ENCODE results near the gene COA3. TPM values are rescaled to one million over a fixed set of nuclear protein-coding genes. Genes with fewer than 3 reads are reported as not detected.

Gene COA3
- polyA plus RNA-seq, 2 of the 4 experiments (the other 2 are of a cell fraction): 126 to 131 TPM

DNA sequence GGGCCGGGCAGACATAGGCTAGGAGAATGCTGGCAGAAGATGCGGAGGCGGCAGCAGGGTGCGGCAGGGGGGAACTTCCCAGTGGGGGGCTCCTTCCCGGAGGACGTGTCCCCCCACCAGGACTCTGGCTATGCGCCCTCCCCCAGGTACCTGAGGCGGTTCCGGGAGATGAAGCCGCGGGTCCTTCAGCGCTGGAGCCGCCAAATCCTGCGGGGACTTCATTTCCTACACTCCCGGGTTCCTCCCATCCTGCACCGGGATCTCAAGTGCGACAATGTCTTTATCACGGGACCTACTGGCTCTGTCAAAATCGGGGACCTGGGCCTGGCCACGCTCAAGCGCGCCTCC is 14.7 kb downstream of the COA3 start (continued):
- TF ChIP-seq, protein P1, sequence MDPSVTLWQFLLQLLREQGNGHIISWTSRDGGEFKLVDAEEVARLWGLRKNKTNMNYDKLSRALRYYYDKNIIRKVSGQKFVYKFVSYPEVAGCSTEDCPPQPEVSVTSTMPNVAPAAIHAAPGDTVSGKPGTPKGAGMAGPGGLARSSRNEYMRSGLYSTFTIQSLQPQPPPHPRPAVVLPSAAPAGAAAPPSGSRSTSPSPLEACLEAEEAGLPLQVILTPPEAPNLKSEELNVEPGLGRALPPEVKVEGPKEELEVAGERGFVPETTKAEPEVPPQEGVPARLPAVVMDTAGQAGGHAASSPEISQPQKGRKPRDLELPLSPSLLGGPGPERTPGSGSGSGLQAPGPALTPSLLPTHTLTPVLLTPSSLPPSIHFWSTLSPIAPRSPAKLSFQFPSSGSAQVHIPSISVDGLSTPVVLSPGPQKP (IDR thresholded peaks at IDR 0.05; ENCODE audit: low read depth, low read length): no peak
- TF ChIP-seq FOXS1 (CRISPR knock-in tag; IDR thresholded peaks at IDR 0.05) (no peak), CBX2 (IDR thresholded peaks at IDR 0.05; ENCODE audit: borderline replicate concordance, low read depth) (no peak)
- TF ChIP-seq, protein P2, sequence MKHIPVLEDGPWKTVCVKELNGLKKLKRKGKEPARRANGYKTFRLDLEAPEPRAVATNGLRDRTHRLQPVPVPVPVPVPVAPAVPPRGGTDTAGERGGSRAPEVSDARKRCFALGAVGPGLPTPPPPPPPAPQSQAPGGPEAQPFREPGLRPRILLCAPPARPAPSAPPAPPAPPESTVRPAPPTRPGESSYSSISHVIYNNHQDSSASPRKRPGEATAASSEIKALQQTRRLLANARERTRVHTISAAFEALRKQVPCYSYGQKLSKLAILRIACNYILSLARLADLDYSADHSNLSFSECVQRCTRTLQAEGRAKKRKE (CRISPR knock-in tag; IDR thresholded peaks at IDR 0.05; ENCODE audit: low read depth): no peak
- TF ChIP-seq, protein P3, sequence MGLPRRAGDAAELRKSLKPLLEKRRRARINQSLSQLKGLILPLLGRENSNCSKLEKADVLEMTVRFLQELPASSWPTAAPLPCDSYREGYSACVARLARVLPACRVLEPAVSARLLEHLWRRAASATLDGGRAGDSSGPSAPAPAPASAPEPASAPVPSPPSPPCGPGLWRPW (IDR thresholded peaks at IDR 0.05): no peak

DNA sequence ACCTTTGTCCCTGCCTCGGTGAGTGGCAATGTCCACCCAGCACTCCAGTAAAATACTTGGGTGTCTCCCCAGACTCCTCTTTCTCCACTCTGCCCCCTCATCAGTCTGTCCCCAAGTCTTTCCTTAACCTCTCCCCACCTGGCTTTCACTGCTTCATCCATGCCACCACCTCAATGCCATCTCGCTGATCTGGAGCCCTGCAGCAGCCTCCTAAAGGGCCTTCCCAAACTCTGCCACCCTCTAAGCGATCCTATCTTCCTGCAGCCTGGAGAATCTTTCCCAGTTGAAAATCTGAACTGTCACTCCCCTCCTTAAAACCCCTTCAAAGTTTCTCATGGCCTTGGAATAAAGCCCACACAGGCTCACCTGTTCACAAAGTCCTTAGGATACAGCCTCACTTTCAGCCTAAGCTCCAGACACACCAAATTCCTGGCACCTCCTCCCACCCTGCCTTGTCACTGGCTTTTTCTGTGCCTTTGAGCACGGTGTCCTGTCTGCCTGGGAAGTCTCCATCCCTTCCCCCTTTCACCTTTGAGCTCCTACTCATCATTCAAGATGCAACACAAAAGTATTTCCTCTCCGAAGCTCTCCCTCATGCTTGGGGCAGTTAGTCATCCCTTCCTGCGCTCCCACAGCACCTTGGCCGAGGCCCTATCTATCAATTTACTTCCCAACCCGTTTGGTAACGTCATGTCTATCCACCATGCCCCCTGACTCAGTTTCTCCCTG is 15.3 kb downstream of the COA3 start:
- DNase-seq (ENCODE audit: low read depth in 1 of 2, low spot score in 1 of 2) (peak; percentile 45 to 67), FAIRE-seq (peak; percentile 63), ATAC-seq (peak; percentile 41 to 61; a peak in 5 of 6 replicates)
- TF ChIP-seq FOSL2 (IDR thresholded peaks at IDR 0.05): no peak
- peak; percentile 49; the same call in 1 of the 2 replicates for TF ChIP-seq FOSL2 (CRISPR knock-in tag; IDR thresholded peaks at IDR 0.05)
- TF ChIP-seq, protein P4, sequence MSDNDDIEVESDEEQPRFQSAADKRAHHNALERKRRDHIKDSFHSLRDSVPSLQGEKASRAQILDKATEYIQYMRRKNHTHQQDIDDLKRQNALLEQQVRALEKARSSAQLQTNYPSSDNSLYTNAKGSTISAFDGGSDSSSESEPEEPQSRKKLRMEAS (IDR thresholded peaks at IDR 0.05): peak; percentile 35; the same call in 1 of the 2 replicates
- TF ChIP-seq FOXS1 (CRISPR knock-in tag; IDR thresholded peaks at IDR 0.05): no peak
- peak overlapping the region; percentile 65 for H3K4me2 ChIP-seq
- H3K27ac ChIP-seq: peak overlapping the region; percentile 63 to 75
- 28% methylated on average over 9 of the region's 9 CpGs for WGBS (ENCODE audit: missing lambda C conversion rate)
- ChIA-PET POLR2A (interaction anchor here (1.3 to 1.4 kb wide), 3 partner anchors 10 to 41 kb away, joined by 4 to 12 read pairs (median 6); partner anchors contain the start of genes BECN1 and VPS25), CTCF (interaction anchor here (0.9 to 2.0 kb wide), 4 partner anchors 9 to 37 kb away, joined by 3 to 8 read pairs (median 4); partner anchors contain the start of gene VPS25)
- H3K4me1 ChIP-seq: peaks cover 30% of the 10 kb centered on the region
- no peak overlapping the region for H3K4me3 ChIP-seq
- H3K9me3 ChIP-seq: no peaks in the 10 kb centered on the region

DNA sequence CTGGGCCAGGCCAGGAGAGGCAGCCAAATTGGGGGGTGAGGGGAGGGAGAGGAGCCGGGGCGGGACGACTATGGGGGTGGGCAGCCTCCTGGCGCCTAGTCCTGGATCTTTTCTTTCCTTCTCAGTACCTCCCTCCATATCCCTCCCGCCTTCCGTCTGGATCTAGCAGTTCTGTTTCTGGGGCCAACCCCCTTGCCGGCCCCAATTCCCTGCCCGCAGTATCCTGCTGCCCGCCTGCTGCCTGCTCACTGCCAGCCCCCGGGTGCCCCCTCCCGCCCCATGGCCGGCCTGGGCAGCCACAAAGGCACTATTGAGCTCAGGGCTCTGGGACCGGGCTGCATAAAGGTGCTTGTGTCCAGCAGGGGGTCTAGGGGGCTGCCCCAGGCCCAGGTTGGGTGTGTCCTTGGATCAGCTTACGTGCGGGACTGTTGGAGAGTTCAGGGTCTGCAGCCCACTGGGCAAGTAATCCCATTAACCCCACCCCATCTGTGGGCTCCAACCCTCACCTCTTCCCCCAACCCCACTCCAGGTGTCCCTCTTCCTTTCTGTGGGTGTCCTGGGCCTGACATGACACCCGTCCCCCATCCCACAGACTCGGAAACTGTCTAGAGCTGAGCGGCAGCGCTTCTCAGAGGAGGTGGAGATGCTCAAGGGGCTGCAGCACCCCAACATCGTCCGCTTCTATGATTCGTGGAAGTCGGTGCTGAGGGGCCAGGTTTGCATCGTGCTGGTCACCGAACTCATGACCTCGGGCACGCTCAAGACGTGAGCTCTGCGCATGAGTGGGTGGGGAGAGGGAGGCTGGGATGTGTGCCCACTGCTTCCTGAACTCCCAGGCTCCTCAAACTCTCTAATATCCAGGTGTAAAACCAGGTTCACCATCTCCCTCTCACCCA is 16.1 kb downstream of the COA3 start:
- POLR2A ChIA-PET: interaction anchor here (0.6 to 1.4 kb wide), 5 partner anchors 9 to 82 kb away, joined by 3 to 12 read pairs (median 6); partner anchors contain the start of genes BECN1 and VPS25
- no peak for FAIRE-seq
- no peak for TF ChIP-seq FOSB (CRISPR knock-in tag; IDR thresholded peaks at IDR 0.05)
- no peak for TF ChIP-seq MYC (IDR thresholded peaks at IDR 0.05; ENCODE audit: borderline replicate concordance, low read length)
- no peak for TF ChIP-seq RNF2 (IDR thresholded peaks at IDR 0.05; ENCODE audit: borderline replicate concordance, low read depth)
- no peak for TF ChIP-seq HOXB13 (CRISPR knock-in tag; IDR thresholded peaks at IDR 0.05; ENCODE audit: low read depth)
- no peak for TF ChIP-seq CBX2 (IDR thresholded peaks at IDR 0.05; ENCODE audit: borderline replicate concordance, low read depth)
- TF ChIP-seq POLR2AphosphoS2 (conservative IDR thresholded peaks at IDR 0.05; ENCODE audit: low read length): no peak
- no peak for TF ChIP-seq EHMT2 (IDR thresholded peaks at IDR 0.05; ENCODE audit: low read depth)
- TF ChIP-seq POLR2A (IDR thresholded peaks at IDR 0.05; ENCODE audit: low read length): no peak
- no peak for TF ChIP-seq TFCP2L1 (CRISPR knock-in tag; IDR thresholded peaks at IDR 0.05)
- no peak for TF ChIP-seq ZC3H11A (IDR thresholded peaks at IDR 0.05)
- TF ChIP-seq, protein P5, sequence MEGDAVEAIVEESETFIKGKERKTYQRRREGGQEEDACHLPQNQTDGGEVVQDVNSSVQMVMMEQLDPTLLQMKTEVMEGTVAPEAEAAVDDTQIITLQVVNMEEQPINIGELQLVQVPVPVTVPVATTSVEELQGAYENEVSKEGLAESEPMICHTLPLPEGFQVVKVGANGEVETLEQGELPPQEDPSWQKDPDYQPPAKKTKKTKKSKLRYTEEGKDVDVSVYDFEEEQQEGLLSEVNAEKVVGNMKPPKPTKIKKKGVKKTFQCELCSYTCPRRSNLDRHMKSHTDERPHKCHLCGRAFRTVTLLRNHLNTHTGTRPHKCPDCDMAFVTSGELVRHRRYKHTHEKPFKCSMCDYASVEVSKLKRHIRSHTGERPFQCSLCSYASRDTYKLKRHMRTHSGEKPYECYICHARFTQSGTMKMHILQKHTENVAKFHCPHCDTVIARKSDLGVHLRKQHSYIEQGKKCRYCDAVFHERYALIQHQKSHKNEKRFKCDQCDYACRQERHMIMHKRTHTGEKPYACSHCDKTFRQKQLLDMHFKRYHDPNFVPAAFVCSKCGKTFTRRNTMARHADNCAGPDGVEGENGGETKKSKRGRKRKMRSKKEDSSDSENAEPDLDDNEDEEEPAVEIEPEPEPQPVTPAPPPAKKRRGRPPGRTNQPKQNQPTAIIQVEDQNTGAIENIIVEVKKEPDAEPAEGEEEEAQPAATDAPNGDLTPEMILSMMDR (IDR thresholded peaks at IDR 0.05): no peak
- no peak for TF ChIP-seq EP300 (IDR thresholded peaks at IDR 0.05)
- TF ChIP-seq, protein P6, sequence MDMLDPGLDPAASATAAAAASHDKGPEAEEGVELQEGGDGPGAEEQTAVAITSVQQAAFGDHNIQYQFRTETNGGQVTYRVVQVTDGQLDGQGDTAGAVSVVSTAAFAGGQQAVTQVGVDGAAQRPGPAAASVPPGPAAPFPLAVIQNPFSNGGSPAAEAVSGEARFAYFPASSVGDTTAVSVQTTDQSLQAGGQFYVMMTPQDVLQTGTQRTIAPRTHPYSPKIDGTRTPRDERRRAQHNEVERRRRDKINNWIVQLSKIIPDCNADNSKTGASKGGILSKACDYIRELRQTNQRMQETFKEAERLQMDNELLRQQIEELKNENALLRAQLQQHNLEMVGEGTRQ (IDR thresholded peaks at IDR 0.05): no peak
- TF ChIP-seq TP53 (CRISPR knock-in tag; IDR thresholded peaks at IDR 0.05): no peak
- TF ChIP-seq, protein P7, sequence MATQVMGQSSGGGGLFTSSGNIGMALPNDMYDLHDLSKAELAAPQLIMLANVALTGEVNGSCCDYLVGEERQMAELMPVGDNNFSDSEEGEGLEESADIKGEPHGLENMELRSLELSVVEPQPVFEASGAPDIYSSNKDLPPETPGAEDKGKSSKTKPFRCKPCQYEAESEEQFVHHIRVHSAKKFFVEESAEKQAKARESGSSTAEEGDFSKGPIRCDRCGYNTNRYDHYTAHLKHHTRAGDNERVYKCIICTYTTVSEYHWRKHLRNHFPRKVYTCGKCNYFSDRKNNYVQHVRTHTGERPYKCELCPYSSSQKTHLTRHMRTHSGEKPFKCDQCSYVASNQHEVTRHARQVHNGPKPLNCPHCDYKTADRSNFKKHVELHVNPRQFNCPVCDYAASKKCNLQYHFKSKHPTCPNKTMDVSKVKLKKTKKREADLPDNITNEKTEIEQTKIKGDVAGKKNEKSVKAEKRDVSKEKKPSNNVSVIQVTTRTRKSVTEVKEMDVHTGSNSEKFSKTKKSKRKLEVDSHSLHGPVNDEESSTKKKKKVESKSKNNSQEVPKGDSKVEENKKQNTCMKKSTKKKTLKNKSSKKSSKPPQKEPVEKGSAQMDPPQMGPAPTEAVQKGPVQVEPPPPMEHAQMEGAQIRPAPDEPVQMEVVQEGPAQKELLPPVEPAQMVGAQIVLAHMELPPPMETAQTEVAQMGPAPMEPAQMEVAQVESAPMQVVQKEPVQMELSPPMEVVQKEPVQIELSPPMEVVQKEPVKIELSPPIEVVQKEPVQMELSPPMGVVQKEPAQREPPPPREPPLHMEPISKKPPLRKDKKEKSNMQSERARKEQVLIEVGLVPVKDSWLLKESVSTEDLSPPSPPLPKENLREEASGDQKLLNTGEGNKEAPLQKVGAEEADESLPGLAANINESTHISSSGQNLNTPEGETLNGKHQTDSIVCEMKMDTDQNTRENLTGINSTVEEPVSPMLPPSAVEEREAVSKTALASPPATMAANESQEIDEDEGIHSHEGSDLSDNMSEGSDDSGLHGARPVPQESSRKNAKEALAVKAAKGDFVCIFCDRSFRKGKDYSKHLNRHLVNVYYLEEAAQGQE (IDR thresholded peaks at IDR 0.05): no peak

More for the DNA sequence above, 16.1 kb downstream of the COA3 start:
- 95% methylated on average over 24 of the region's 29 CpGs for WGBS (ENCODE audit: missing lambda C conversion rate)
- CTCF ChIA-PET: interaction anchor here (0.7 to 2.1 kb wide), 4 partner anchors 9 to 61 kb away, joined by 3 to 8 read pairs (median 4); partner anchors contain the start of genes BECN1 and VPS25
- DNase-seq (ENCODE audit: low read depth in 1 of 2, low spot score in 1 of 2) (no peak), ATAC-seq (peak in 1 of 2 experiments; percentile 7; a peak in 3 of 6 replicates)
- H3K9me3 ChIP-seq: no peaks in the 10 kb centered on the region
- peak overlapping the region; percentile 63 to 75 for H3K27ac ChIP-seq
- H3K4me3 ChIP-seq: no peak overlapping the region
- peak overlapping the region; percentile 65 for H3K4me2 ChIP-seq
- peaks cover 30% of the 10 kb centered on the region for H3K4me1 ChIP-seq
